ENCODE data around the gene LDLRAD4.

DNA sequence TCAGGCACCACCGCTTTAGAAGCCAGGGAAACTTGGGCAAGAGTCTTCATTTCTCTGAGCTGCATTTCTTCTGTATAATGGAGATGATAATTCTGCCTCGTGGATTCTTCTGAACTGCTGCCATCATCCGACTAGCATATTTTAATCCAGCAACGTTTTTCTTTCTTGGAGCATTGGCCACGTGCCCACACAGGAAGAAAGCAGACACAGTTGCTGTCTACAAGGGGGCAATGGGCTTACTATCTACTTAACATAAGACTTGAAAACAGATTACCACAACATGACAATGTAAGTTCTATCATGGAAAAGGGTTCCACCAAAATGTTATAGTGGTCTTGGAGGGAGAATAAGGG lies 331.3 kb downstream of the LDLRAD4 start:
- TF ChIP-seq, protein P1, sequence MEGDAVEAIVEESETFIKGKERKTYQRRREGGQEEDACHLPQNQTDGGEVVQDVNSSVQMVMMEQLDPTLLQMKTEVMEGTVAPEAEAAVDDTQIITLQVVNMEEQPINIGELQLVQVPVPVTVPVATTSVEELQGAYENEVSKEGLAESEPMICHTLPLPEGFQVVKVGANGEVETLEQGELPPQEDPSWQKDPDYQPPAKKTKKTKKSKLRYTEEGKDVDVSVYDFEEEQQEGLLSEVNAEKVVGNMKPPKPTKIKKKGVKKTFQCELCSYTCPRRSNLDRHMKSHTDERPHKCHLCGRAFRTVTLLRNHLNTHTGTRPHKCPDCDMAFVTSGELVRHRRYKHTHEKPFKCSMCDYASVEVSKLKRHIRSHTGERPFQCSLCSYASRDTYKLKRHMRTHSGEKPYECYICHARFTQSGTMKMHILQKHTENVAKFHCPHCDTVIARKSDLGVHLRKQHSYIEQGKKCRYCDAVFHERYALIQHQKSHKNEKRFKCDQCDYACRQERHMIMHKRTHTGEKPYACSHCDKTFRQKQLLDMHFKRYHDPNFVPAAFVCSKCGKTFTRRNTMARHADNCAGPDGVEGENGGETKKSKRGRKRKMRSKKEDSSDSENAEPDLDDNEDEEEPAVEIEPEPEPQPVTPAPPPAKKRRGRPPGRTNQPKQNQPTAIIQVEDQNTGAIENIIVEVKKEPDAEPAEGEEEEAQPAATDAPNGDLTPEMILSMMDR (IDR thresholded peaks at IDR 0.05), result no peak
- TF ChIP-seq RCOR1 (IDR thresholded peaks at IDR 0.05; ENCODE audit: low read length) (no peak), SIN3A (IDR thresholded peaks at IDR 0.05; ENCODE audit: borderline replicate concordance, low read depth, low read length) (no peak), RXRA (IDR thresholded peaks at IDR 0.05; ENCODE audit: borderline replicate concordance, low read depth) (no peak), NRF1 (IDR thresholded peaks at IDR 0.05; ENCODE audit: low read depth, low read length) (no peak), POLR2AphosphoS5 (IDR thresholded peaks at IDR 0.05; ENCODE audit: low read depth, low read length) (no peak), MXI1 (IDR thresholded peaks at IDR 0.05; ENCODE audit: low read depth, low read length) (no peak), EZH2phosphoT487 (IDR thresholded peaks at IDR 0.05; ENCODE audit: borderline replicate concordance, low read depth) (no peak), EP300 (IDR thresholded peaks at IDR 0.05; ENCODE audit: borderline replicate concordance in 1 of 2, low read depth in 1 of 2, low read length in 1 of 2) (no peak), ELF1 (IDR thresholded peaks at IDR 0.05) (no peak), TAF1 (IDR thresholded peaks at IDR 0.05; ENCODE audit: borderline replicate concordance, low read depth, low read length) (no peak), TEAD4 (IDR thresholded peaks at IDR 0.05; ENCODE audit: borderline replicate concordance, insufficient read depth) (no peak)
- TF ChIP-seq, protein P2, sequence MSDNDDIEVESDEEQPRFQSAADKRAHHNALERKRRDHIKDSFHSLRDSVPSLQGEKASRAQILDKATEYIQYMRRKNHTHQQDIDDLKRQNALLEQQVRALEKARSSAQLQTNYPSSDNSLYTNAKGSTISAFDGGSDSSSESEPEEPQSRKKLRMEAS (IDR thresholded peaks at IDR 0.05; ENCODE audit: low read depth), result no peak

Data from SK-N-SH (cell line).